Measurements from ENCODE around the gene SRRT.

GRCh38 chr7:100867776-100868485 is 7.0 kb upstream of the SRRT start:
- TF ChIP-seq CTCF (IDR thresholded peaks at IDR 0.05; ENCODE audit: low read length) (no peak), EZH2 (IDR thresholded peaks at IDR 0.05; ENCODE audit: borderline replicate concordance, low read length) (no peak)

All from OCI-LY1 (cell line).